ENCODE measurements around the gene DENND2D.

Gene DENND2D

DNA sequence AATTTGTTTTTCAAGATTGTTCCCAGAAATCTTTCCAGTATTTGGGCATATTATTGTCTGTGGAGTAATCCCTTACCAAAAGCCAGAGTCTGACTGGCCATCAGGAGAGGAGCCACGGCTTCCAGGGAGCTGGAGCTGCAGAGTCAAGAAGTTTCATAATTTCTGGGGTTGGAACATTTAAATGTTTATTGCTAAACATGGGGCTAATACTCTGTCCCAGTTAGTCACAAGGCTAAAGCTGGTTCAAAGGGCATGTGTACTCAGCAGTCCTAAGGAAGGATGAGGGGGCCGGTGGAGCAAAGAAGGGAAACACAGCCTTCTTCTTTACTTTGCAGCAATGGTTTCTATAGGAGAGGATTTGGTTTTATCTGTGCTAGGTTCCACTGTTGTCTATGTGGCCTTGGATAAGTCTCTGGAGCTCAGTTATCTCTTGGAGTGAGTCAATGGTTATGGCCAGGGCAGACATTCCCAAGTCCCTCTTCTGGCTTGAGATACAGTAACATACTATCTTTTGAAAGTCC lies 9.5 kb downstream of the DENND2D start:
- peaks cover 31 to 56% of the 10 kb centered on the region in 2 experiments for H3K4me1 ChIP-seq (ENCODE audit: control insufficient read depth in 1 of 2, insufficient read depth in 1 of 2, low read depth in 1 of 2, low read length in 1 of 2)
- no peak overlapping the region for H3K27ac ChIP-seq
- TF ChIP-seq, protein P1, sequence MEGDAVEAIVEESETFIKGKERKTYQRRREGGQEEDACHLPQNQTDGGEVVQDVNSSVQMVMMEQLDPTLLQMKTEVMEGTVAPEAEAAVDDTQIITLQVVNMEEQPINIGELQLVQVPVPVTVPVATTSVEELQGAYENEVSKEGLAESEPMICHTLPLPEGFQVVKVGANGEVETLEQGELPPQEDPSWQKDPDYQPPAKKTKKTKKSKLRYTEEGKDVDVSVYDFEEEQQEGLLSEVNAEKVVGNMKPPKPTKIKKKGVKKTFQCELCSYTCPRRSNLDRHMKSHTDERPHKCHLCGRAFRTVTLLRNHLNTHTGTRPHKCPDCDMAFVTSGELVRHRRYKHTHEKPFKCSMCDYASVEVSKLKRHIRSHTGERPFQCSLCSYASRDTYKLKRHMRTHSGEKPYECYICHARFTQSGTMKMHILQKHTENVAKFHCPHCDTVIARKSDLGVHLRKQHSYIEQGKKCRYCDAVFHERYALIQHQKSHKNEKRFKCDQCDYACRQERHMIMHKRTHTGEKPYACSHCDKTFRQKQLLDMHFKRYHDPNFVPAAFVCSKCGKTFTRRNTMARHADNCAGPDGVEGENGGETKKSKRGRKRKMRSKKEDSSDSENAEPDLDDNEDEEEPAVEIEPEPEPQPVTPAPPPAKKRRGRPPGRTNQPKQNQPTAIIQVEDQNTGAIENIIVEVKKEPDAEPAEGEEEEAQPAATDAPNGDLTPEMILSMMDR (IDR thresholded peaks at IDR 0.05), result no peak
- no peaks in the 10 kb centered on the region for H3K9me3 ChIP-seq
- no peaks in the 10 kb centered on the region for H3K27me3 ChIP-seq
- H3K36me3 ChIP-seq, result peaks cover 89% of the 10 kb centered on the region
- H3K4me3 ChIP-seq (ENCODE audit: low read depth in 1 of 2, low read length in 1 of 2), result no peak overlapping the region

DNA sequence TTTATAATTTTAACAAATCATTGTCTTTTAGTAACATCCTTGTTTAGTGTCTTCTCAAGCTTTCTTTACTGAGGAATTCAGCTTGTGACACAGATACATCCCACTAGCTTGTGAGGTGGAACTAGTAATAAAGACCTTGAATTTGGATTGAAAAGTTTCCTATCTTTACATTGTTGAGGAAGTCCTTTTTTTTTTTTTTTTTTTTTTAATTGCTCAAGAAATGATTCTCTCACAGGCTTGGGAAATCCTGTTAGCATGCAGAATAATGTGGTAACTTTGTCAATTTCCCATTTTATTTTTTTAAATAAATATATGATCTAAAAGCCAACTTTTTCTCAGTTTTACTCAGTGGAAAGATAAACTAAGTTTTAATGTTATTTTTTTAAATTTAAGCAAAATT lies 15.8 kb downstream of the DENND2D start:
- TF ChIP-seq, protein P1 (IDR thresholded peaks at IDR 0.05), result no peak
- Histone ChIP-seq H3K27me3 (no peaks in the 10 kb centered on the region), H3K4me3 (ENCODE audit: low read depth in 1 of 2, low read length in 1 of 2) (no peak overlapping the region), H3K4me1 (ENCODE audit: control insufficient read depth in 1 of 2, insufficient read depth in 1 of 2, low read depth in 1 of 2, low read length in 1 of 2) (peaks cover 29 to 37% of the 10 kb centered on the region in 2 experiments), H3K9me3 (no peaks in the 10 kb centered on the region), H3K27ac (peak overlapping the region; percentile 77), H3K36me3 (peaks cover 60% of the 10 kb centered on the region)

DNA sequence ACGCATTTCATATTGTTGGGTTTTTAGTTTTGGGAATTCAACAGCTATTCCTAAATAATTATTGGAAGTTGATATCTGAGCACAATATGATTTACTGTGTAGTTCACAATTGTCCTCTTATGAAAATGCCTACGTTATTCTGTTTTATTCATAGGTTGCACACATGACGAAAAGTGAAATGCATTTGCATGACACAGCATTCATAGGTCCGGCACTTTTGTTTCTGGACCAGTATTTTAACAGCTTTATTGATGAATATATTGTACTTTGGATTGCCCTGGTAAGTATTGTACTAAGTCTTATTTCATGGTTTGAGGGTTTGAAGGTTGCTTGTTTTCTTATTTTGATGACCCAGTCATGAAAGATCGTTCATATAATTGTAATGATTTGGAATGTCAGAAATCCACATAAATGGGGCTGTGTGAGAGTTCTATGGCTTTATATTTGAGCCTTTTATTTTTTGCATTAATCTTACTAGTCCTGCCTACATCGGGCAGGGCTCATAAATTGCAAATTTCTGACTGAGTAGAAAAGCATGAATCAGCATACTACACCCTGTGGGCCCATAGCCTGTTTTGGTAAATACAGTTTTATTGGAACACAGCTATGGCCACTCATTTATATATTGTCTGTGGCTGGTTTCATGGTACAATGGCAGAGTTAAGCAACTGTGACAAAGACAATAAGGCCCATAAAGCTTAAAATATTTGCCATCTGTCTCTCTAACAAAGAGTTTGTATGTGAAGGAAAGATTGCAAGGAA lies 17.0 kb downstream of the DENND2D start:
- Histone ChIP-seq H3K27me3 (no peaks in the 10 kb centered on the region), H3K4me1 (ENCODE audit: control insufficient read depth in 1 of 2, insufficient read depth in 1 of 2, low read depth in 1 of 2, low read length in 1 of 2) (peaks cover 29 to 30% of the 10 kb centered on the region in 2 experiments), H3K9me3 (no peaks in the 10 kb centered on the region), H3K27ac (peak overlapping the region; percentile 77), H3K4me3 (ENCODE audit: low read depth in 1 of 2, low read length in 1 of 2) (no peak overlapping the region), H3K36me3 (peaks cover 53% of the 10 kb centered on the region)
- TF ChIP-seq, protein P1 (IDR thresholded peaks at IDR 0.05), result no peak

DNA sequence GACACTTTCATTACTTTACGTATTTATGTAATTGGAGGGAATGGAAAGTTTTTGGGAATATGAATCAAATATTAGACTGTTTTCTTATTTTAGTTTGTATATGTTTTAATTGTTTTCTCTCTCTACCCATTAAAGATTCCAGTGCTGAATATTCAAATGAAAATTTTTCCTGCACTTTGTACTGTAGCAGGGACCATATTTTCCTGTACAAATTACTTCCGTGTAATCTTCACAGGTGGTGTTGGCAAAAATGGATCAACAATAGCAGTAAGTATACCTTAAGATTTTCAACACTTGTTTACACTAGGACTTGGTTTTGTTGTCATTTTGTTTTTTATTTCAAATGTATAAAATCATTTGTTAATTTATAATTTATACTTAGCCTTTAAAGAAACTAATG lies 18.4 kb downstream of the DENND2D start:
- H3K27ac ChIP-seq, result no peak overlapping the region
- H3K36me3 ChIP-seq, result peaks cover 44% of the 10 kb centered on the region
- no peak overlapping the region for H3K4me3 ChIP-seq (ENCODE audit: low read depth in 1 of 2, low read length in 1 of 2)
- H3K4me1 ChIP-seq (ENCODE audit: control insufficient read depth in 1 of 2, insufficient read depth in 1 of 2, low read depth in 1 of 2, low read length in 1 of 2), result peaks cover 29 to 30% of the 10 kb centered on the region in 2 experiments
- H3K9me3 ChIP-seq, result no peaks in the 10 kb centered on the region
- no peaks in the 10 kb centered on the region for H3K27me3 ChIP-seq
- TF ChIP-seq, protein P1 (IDR thresholded peaks at IDR 0.05), result no peak

DNA sequence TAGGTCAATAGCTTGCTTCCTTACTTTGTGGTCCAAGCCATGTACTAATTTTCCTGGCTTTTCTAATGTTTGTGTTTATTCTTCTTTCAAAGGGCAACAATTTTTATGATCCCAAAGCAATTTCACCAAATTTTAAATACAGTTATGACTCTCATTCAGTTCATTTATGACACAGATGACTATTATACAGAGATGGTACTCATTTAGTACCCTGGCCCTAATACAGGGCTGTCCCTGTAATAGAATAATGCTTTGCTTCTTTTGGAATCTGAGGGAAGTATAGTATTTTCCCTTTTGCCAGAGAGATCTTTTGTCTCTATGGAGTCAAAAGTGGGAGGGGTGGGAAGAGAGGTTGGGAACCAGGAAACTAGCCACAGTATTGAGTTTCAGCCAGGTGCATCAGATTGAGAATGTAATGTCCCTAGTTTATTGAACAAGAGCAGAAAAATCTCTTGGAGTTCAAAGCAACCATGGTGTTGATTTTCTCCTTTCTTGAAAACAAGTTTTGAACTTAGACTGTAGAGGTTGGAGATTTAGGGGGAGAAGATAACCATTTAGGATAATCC lies 20.4 kb downstream of the DENND2D start:
- H3K9me3 ChIP-seq, result no peaks in the 10 kb centered on the region
- no peak overlapping the region for H3K4me3 ChIP-seq (ENCODE audit: low read depth in 1 of 2, low read length in 1 of 2)
- no peaks in the 10 kb centered on the region for H3K27me3 ChIP-seq
- H3K27ac ChIP-seq, result no peak overlapping the region
- peaks cover 40% of the 10 kb centered on the region for H3K36me3 ChIP-seq
- H3K4me1 ChIP-seq (ENCODE audit: control insufficient read depth in 1 of 2, insufficient read depth in 1 of 2, low read depth in 1 of 2, low read length in 1 of 2), result peaks cover 12 to 15% of the 10 kb centered on the region in 2 experiments
- TF ChIP-seq, protein P1 (IDR thresholded peaks at IDR 0.05), result no peak

Measured in neutrophil (primary cell).